ENCODE data around the gene EFNA2.

GRCh38 chr19:1277061-1277460 lies 8.6 kb upstream of the EFNA2 start:
- TF ChIP-seq CTCF (IDR thresholded peaks at IDR 0.05 in 4 of 5, conservative IDR thresholded peaks at IDR 0.05 in 1 of 5) (no peak), POLR2A (IDR thresholded peaks at IDR 0.05) (no peak)

Measured in gastrocnemius medialis (tissue), 4 donors.